SJSA1 (cell line): Measurements from ENCODE around the gene ARV1. TPM values are rescaled to one million over a fixed set of nuclear protein-coding genes. Genes with fewer than 3 reads are reported as not detected.

ENCODE experiments used
- DNase-seq, 2 experiments: peaks; one replicate each; pipeline ENCODE4 v3.0.0-alpha.2; 2015 to 2020; ENCODE audit warnings: low spot score in 2 of 2, low read depth in 1 of 2
- H3K27ac ChIP-seq: fragments of 250-450 bp; sonication (Bioruptor Pico); 2 replicates; pipeline ENCODE4 v1.5.1; 2020; ENCODE audit warnings: mild to moderate bottlenecking, moderate library complexity
- H3K27me3 ChIP-seq: fragments of 250-450 bp; sonication (Bioruptor Pico); replicated peaks from 2 replicates; pipeline ENCODE4 v1.5.1; 2020; ENCODE audit warnings: mild to moderate bottlenecking, moderate library complexity
- H3K36me3 ChIP-seq: fragments of 250-450 bp; sonication (Bioruptor Pico); 2 replicates; pipeline ENCODE4 v1.5.1; 2020; ENCODE audit warnings: mild to moderate bottlenecking
- H3K4me1 ChIP-seq: fragments of 250-450 bp; sonication (Bioruptor Pico); replicated peaks from 2 replicates; pipeline ENCODE4 v1.6.1; 2021; ENCODE audit warnings: mild to moderate bottlenecking
- H3K4me3 ChIP-seq: fragments of 250-450 bp; sonication (Bioruptor Pico); 2 replicates; pipeline ENCODE4 v1.5.1; 2020; ENCODE audit warnings: mild to moderate bottlenecking
- H3K9me3 ChIP-seq: fragments of 250-450 bp; sonication (Bioruptor Pico); replicated peaks from 2 replicates; pipeline ENCODE4 v1.5.1; 2020; ENCODE audit warnings: mild to moderate bottlenecking
- total RNA-seq: library from RNA; depleted of rRNA; stranded (reverse); fragments of >200 nt; shearing (Covaris generic); gene quantifications from 2 replicates; pipeline ENCODE4 v1.2.3, GENCODE V29; 2014; rRNA removed

The ARV1 gene
- total RNA-seq: 23.6 and 33.1 TPM in 2 replicates

- peaks cover 10% of the 10 kb centered on the region for H3K36me3 ChIP-seq
- peak within 1 kb of the TSS; percentile 93 for H3K4me3 ChIP-seq
- no peak within 1 kb of the TSS for H3K27ac ChIP-seq
- no peaks in the 10 kb centered on the region for H3K27me3 ChIP-seq
- peak; percentile 95 to 98 for DNase-seq
- H3K9me3 ChIP-seq: no peaks in the 10 kb centered on the region
- H3K4me1 ChIP-seq: peaks cover 13% of the 10 kb centered on the region
Observed at GRCh38 chr1:230978491-230979388, at the start of gene ARV1, which contains the start of gene TTC13. Gene ARV1, plus strand, starts transcription at chr1:230979094. Its CDS starts 12 bp downstream, at chr1:230979106. Gene TTC13, minus strand, starts transcription at chr1:230978861. Its CDS starts 31 bp downstream, at chr1:230978830.

- Histone ChIP-seq H3K4me3 (no peak overlapping the region), H3K9me3 (no peaks in the 10 kb centered on the region), H3K36me3 (no peaks in the 10 kb centered on the region), H3K27me3 (no peaks in the 10 kb centered on the region), H3K27ac (no peak overlapping the region), H3K4me1 (no peaks in the 10 kb centered on the region)
- no peak for DNase-seq
Observed at GRCh38 chr1:230930986-230931385, 47.9 kb upstream of the ARV1 start.

- Histone ChIP-seq H3K4me1 (peaks cover 6% of the 10 kb centered on the region; the same call in 1 of the 2 replicates), H3K27ac (no peak overlapping the region), H3K36me3 (no peaks in the 10 kb centered on the region), H3K4me3 (no peak overlapping the region), H3K9me3 (no peaks in the 10 kb centered on the region), H3K27me3 (no peaks in the 10 kb centered on the region)
- no peak for DNase-seq
Observed at GRCh38 chr1:230935852-230936251, 43.0 kb upstream of the ARV1 start.

- DNase-seq: no peak
- H3K9me3 ChIP-seq: no peaks in the 10 kb centered on the region
- no peak overlapping the region for H3K27ac ChIP-seq
- H3K27me3 ChIP-seq: no peaks in the 10 kb centered on the region
- H3K4me3 ChIP-seq: no peak overlapping the region
- peaks cover 6% of the 10 kb centered on the region; the same call in 1 of the 2 replicates for H3K4me1 ChIP-seq
- H3K36me3 ChIP-seq: no peaks in the 10 kb centered on the region
Observed at GRCh38 chr1:230936475-230936874, 42.4 kb upstream of the ARV1 start.

GRCh38 chr1:230937371-230937770, 41.5 kb upstream of the ARV1 start:
- no peaks in the 10 kb centered on the region for H3K36me3 ChIP-seq
- no peaks in the 10 kb centered on the region for H3K9me3 ChIP-seq
- peak overlapping the region; percentile 29; the same call in 1 of the 2 replicates for H3K27ac ChIP-seq
- peaks cover 6% of the 10 kb centered on the region; the same call in 1 of the 2 replicates for H3K4me1 ChIP-seq
- DNase-seq: peak in 1 of 2 experiments; percentile 46
- no peak overlapping the region for H3K4me3 ChIP-seq
- H3K27me3 ChIP-seq: no peaks in the 10 kb centered on the region

GRCh38 chr1:230938924-230939368, 39.9 kb upstream of the ARV1 start:
- no peaks in the 10 kb centered on the region for H3K27me3 ChIP-seq
- peaks cover 6% of the 10 kb centered on the region; the same call in 1 of the 2 replicates for H3K4me1 ChIP-seq
- DNase-seq: no peak
- no peaks in the 10 kb centered on the region for H3K9me3 ChIP-seq
- H3K36me3 ChIP-seq: no peaks in the 10 kb centered on the region
- H3K27ac ChIP-seq: no peak overlapping the region
- H3K4me3 ChIP-seq: no peak overlapping the region

GRCh38 chr1:230939806-230940489, 38.9 kb upstream of the ARV1 start:
- no peaks in the 10 kb centered on the region for H3K9me3 ChIP-seq
- H3K4me1 ChIP-seq: peaks cover 6% of the 10 kb centered on the region; the same call in 1 of the 2 replicates
- no peaks in the 10 kb centered on the region for H3K27me3 ChIP-seq
- H3K27ac ChIP-seq: no peak overlapping the region
- no peaks in the 10 kb centered on the region for H3K36me3 ChIP-seq
- no peak for DNase-seq
- H3K4me3 ChIP-seq: no peak overlapping the region

- Histone ChIP-seq H3K4me1 (peaks cover 6% of the 10 kb centered on the region; the same call in 1 of the 2 replicates), H3K4me3 (no peak overlapping the region), H3K27me3 (no peaks in the 10 kb centered on the region), H3K9me3 (no peaks in the 10 kb centered on the region), H3K36me3 (no peaks in the 10 kb centered on the region), H3K27ac (no peak overlapping the region)
- no peak for DNase-seq
Observed at GRCh38 chr1:230940848-230941247, 38.0 kb upstream of the ARV1 start.

GRCh38 chr1:230943048-230943593, 35.8 kb upstream of the ARV1 start:
- Histone ChIP-seq H3K27me3 (no peaks in the 10 kb centered on the region), H3K36me3 (no peaks in the 10 kb centered on the region), H3K9me3 (no peaks in the 10 kb centered on the region), H3K27ac (no peak overlapping the region), H3K4me3 (no peak overlapping the region), H3K4me1 (no peaks in the 10 kb centered on the region)
- DNase-seq: no peak

GRCh38 chr1:230948301-230948700, 30.6 kb upstream of the ARV1 start:
- no peak overlapping the region for H3K4me3 ChIP-seq
- no peak for DNase-seq
- H3K9me3 ChIP-seq: no peaks in the 10 kb centered on the region
- no peaks in the 10 kb centered on the region for H3K27me3 ChIP-seq
- H3K4me1 ChIP-seq: no peaks in the 10 kb centered on the region
- no peaks in the 10 kb centered on the region for H3K36me3 ChIP-seq
- H3K27ac ChIP-seq: no peak overlapping the region

- Histone ChIP-seq H3K27me3 (no peaks in the 10 kb centered on the region), H3K9me3 (no peaks in the 10 kb centered on the region), H3K36me3 (no peaks in the 10 kb centered on the region), H3K4me1 (no peaks in the 10 kb centered on the region), H3K4me3 (no peak overlapping the region), H3K27ac (no peak overlapping the region)
- DNase-seq: no peak
Observed at GRCh38 chr1:230948903-230949302, 30.0 kb upstream of the ARV1 start.

GRCh38 chr1:230950404-230950803, 28.5 kb upstream of the ARV1 start:
- Histone ChIP-seq H3K4me1 (no peaks in the 10 kb centered on the region), H3K4me3 (no peak overlapping the region), H3K9me3 (no peaks in the 10 kb centered on the region), H3K36me3 (no peaks in the 10 kb centered on the region), H3K27ac (no peak overlapping the region), H3K27me3 (no peaks in the 10 kb centered on the region)
- DNase-seq: no peak

GRCh38 chr1:230957580-230957989, 21.3 kb upstream of the ARV1 start:
- Histone ChIP-seq H3K27me3 (no peaks in the 10 kb centered on the region), H3K4me3 (no peak overlapping the region), H3K36me3 (no peaks in the 10 kb centered on the region; the same call in 1 of the 2 replicates), H3K9me3 (no peaks in the 10 kb centered on the region), H3K27ac (no peak overlapping the region), H3K4me1 (no peaks in the 10 kb centered on the region)
- DNase-seq: no peak
